ENCODE measurements around the gene ROMO1.

The ROMO1 gene

GRCh38 chr20:35735826-35736470 is 36.7 kb downstream of the ROMO1 start:
- Histone ChIP-seq H3K27ac (ENCODE audit: low read length) (no peak overlapping the region), H3K79me2 (ENCODE audit: low read length) (peaks cover 100% of the 10 kb centered on the region), H3K4me2 (ENCODE audit: low read length) (no peak overlapping the region), H4K20me1 (ENCODE audit: insufficient read depth, low read length) (peaks cover 95% of the 10 kb centered on the region), H2AFZ (ENCODE audit: low read depth, low read length) (no peak overlapping the region), H3K9ac (ENCODE audit: low read length) (no peak overlapping the region), H3K36me3 (replicated peaks; ENCODE audit: low read depth, low read length) (peaks cover 80% of the 10 kb centered on the region), H3K4me1 (ENCODE audit: low read length) (peaks cover 21% of the 10 kb centered on the region), H3K27me3 (ENCODE audit: low read depth, low read length) (no peaks in the 10 kb centered on the region), H3K4me3 (ENCODE audit: low read length) (no peak overlapping the region), H3K9me3 (ENCODE audit: insufficient read depth, low read length) (no peaks in the 10 kb centered on the region)
- TF ChIP-seq EZH2phosphoT487 (IDR thresholded peaks at IDR 0.05; ENCODE audit: low read depth): no peak
- TF ChIP-seq CTCF (IDR thresholded peaks at IDR 0.05; ENCODE audit: low read depth, low read length): no peak

GRCh38 chr20:35737865-35738333 is 38.7 kb downstream of the ROMO1 start:
- Histone ChIP-seq H3K4me2 (ENCODE audit: low read length) (no peak overlapping the region), H3K9ac (ENCODE audit: low read length) (no peak overlapping the region), H4K20me1 (ENCODE audit: insufficient read depth, low read length) (peaks cover 80% of the 10 kb centered on the region), H3K9me3 (ENCODE audit: insufficient read depth, low read length) (no peaks in the 10 kb centered on the region), H3K27me3 (ENCODE audit: low read depth, low read length) (no peaks in the 10 kb centered on the region), H3K4me3 (ENCODE audit: low read length) (no peak overlapping the region), H3K4me1 (ENCODE audit: low read length) (peaks cover 21% of the 10 kb centered on the region), H3K36me3 (replicated peaks; ENCODE audit: low read depth, low read length) (peaks cover 69% of the 10 kb centered on the region), H2AFZ (ENCODE audit: low read depth, low read length) (no peak overlapping the region), H3K79me2 (ENCODE audit: low read length) (peaks cover 97% of the 10 kb centered on the region), H3K27ac (ENCODE audit: low read length) (no peak overlapping the region)
- no peak for TF ChIP-seq CTCF (IDR thresholded peaks at IDR 0.05; ENCODE audit: low read depth, low read length)
- TF ChIP-seq EZH2phosphoT487 (IDR thresholded peaks at IDR 0.05; ENCODE audit: low read depth): no peak

- no peak overlapping the region for H3K4me2 ChIP-seq (ENCODE audit: low read length)
- H3K79me2 ChIP-seq (ENCODE audit: low read length): peaks cover 95% of the 10 kb centered on the region
- H3K4me3 ChIP-seq (ENCODE audit: low read length): no peak overlapping the region
- H3K9ac ChIP-seq (ENCODE audit: low read length): no peak overlapping the region
- peaks cover 73% of the 10 kb centered on the region for H4K20me1 ChIP-seq (ENCODE audit: insufficient read depth, low read length)
- H3K27me3 ChIP-seq (ENCODE audit: low read depth, low read length): no peaks in the 10 kb centered on the region
- H3K36me3 ChIP-seq (replicated peaks; ENCODE audit: low read depth, low read length): peaks cover 64% of the 10 kb centered on the region
- TF ChIP-seq EZH2phosphoT487 (IDR thresholded peaks at IDR 0.05; ENCODE audit: low read depth) (no peak), CTCF (IDR thresholded peaks at IDR 0.05; ENCODE audit: low read depth, low read length) (no peak)
- peaks cover 25% of the 10 kb centered on the region for H3K4me1 ChIP-seq (ENCODE audit: low read length)
- H3K27ac ChIP-seq (ENCODE audit: low read length): no peak overlapping the region
- H3K9me3 ChIP-seq (ENCODE audit: insufficient read depth, low read length): no peaks in the 10 kb centered on the region
- H2AFZ ChIP-seq (ENCODE audit: low read depth, low read length): no peak overlapping the region
Observed at GRCh38 chr20:35738410-35739179, 39.4 kb downstream of the ROMO1 start.
